ENCODE measurements around the gene DTX3. TPM values are rescaled to one million over a fixed set of nuclear protein-coding genes. Genes with fewer than 3 reads are reported as not detected.

The DTX3 gene
- total RNA-seq, 1 experiment from 2014 or later = 0.37 TPM

DNA sequence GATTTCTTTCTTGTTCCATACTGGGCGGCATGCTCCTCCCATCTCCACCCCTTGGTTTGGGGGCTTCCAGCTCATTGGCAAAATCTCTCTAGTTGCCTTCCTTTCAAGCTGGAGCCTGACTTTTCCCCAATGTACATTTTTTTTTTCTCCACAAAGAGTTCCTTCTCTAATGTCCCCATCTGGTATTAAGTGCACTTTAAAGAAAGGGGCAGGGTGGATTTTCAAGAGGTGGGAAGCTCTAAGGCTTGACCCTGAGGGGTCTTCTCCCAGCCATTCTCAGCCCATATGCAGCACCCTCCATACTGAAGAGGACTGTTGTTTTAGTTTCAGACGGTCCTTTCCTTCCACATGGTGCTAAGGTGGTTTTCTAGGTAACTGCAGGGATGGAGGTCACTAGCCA is 19.5 kb upstream of the DTX3 start:
- Histone ChIP-seq H3K27ac (ENCODE audit: low read depth, low read length) (no peak overlapping the region), H4K20me1 (ENCODE audit: insufficient read depth) (no peaks in the 10 kb centered on the region), H3K4me2 (ENCODE audit: low read length) (no peak overlapping the region), H3K4me1 (ENCODE audit: control insufficient read depth in 1 of 2, insufficient read depth in 2 of 2, low read length in 2 of 2) (peaks cover 0 to under 1% of the 10 kb centered on the region in 2 experiments; a peak in 3 of 4 replicates), H3K4me3 (replicated peaks in 1 of 2; ENCODE audit: low read depth in 1 of 2, low read length in 2 of 2) (no peak overlapping the region), H3K9me2 (ENCODE audit: insufficient read depth) (no peaks in the 10 kb centered on the region), H3K27me3 (ENCODE audit: insufficient read depth, low read length) (no peaks in the 10 kb centered on the region), H3K9ac (ENCODE audit: low read length) (no peak overlapping the region), H2AFZ (ENCODE audit: low read depth, low read length, poor library complexity, severe bottlenecking) (no peak overlapping the region), H3K79me2 (ENCODE audit: insufficient read depth, low read length) (no peaks in the 10 kb centered on the region), H3K36me3 (ENCODE audit: control insufficient read depth in 1 of 2, insufficient read depth in 2 of 2, low read length in 2 of 2) (peaks cover 0 to 5% of the 10 kb centered on the region in 2 experiments; a peak in 1 of 4 replicates), H3K9me3 (ENCODE audit: control insufficient read depth in 1 of 2, insufficient read depth in 1 of 2, low read depth in 1 of 2, low read length in 2 of 2) (no peaks in the 10 kb centered on the region)
- no peak for DNase-seq (ENCODE audit: low read depth, low spot score)
- TF ChIP-seq ELF1 (IDR thresholded peaks at IDR 0.05; ENCODE audit: borderline replicate concordance, low read depth) = no peak
- TF ChIP-seq CBX3 (IDR thresholded peaks at IDR 0.05; ENCODE audit: low read depth) = no peak
- no peak for TF ChIP-seq ZNF274 (IDR thresholded peaks at IDR 0.05; ENCODE audit: low read depth, low read length)
- no peak for TF ChIP-seq POLR2AphosphoS5 (IDR thresholded peaks at IDR 0.05; ENCODE audit: low read depth, low read length)
- TF ChIP-seq SP1 (IDR thresholded peaks at IDR 0.05; ENCODE audit: low read depth) = no peak
- no TSS peak for BruUV-seq (replicated peaks)
- ChIA-PET RAD21 (ENCODE audit: low non-redundant PET in 1 of 2, low total read pairs in 2 of 2, uncharacterized antibody in 2 of 2, unreplicated experiment in 2 of 2) (no interaction called here), CTCF (interaction anchor here (0.7 to 1.2 kb wide), 3 partner anchors 44 to 108 kb away, joined by 3 read pairs; no protein-coding TSS in a partner anchor), POLR2A (no interaction called here)
- intact Hi-C loops (cut with micrococcal nuclease) = no loop called here
- ATAC-seq = no peak

DNA sequence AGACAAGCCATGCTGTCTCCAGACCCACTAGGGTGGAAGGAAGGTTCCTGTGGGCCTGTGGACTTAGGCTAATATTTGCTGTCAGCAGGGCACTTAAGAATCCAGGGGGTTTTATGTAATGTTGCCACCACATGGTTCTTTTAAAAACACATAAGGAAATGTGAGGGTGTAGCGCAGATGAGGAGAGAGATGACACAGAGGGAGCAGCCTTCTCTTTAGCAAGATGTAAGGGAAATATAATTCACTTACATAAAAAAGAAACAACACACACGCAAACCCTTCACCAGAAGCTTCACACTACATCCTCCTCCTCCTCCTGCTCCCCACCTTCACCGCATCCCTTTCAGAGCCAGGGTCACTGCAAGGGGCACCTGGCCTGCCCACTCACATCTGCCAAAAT is 18.5 kb upstream of the DTX3 start:
- RAD21 ChIA-PET (ENCODE audit: low non-redundant PET in 1 of 2, low total read pairs in 2 of 2, uncharacterized antibody in 2 of 2, unreplicated experiment in 2 of 2) = no interaction called here
- H3K9me3 ChIP-seq (ENCODE audit: control insufficient read depth in 1 of 2, insufficient read depth in 1 of 2, low read depth in 1 of 2, low read length in 2 of 2) = no peaks in the 10 kb centered on the region

More for the DNA sequence above, 18.5 kb upstream of the DTX3 start:
- no peak overlapping the region for H3K4me3 ChIP-seq (replicated peaks in 1 of 2; ENCODE audit: low read depth in 1 of 2, low read length in 2 of 2)
- TF ChIP-seq FOSL1 (IDR thresholded peaks at IDR 0.05; ENCODE audit: low read depth) (no peak), CTCF (IDR thresholded peaks at IDR 0.05 in 2 of 3, conservative IDR thresholded peaks at IDR 0.05 in 1 of 3; ENCODE audit: borderline replicate concordance in 1 of 3, insufficient read depth in 1 of 3, low read depth in 2 of 3, low read length in 2 of 3) (no peak), CEBPB (IDR thresholded peaks at IDR 0.05; ENCODE audit: low read depth) (no peak), POLR2A (IDR thresholded peaks at IDR 0.05; ENCODE audit: borderline replicate concordance, extremely low read depth, insufficient read depth, insufficient read length) (no peak), EZH2phosphoT487 (IDR thresholded peaks at IDR 0.05; ENCODE audit: borderline replicate concordance) (no peak), YY1 (IDR thresholded peaks at IDR 0.05; ENCODE audit: extremely low read depth, insufficient replicate concordance, low read depth, low read length) (no peak), CBX3 (IDR thresholded peaks at IDR 0.05; ENCODE audit: low read depth) (no peak), ZFX (IDR thresholded peaks at IDR 0.05) (no peak), EGR1 (IDR thresholded peaks at IDR 0.05; ENCODE audit: low read depth) (no peak), SIN3A (IDR thresholded peaks at IDR 0.05; ENCODE audit: low read depth) (no peak)
- ChIA-PET POLR2A (no interaction called here), CTCF (no interaction called here)
- H3K4me2 ChIP-seq (ENCODE audit: low read length) = no peak overlapping the region
- ATAC-seq (no peak), DNase-seq (ENCODE audit: low read depth, low spot score) (no peak)
- no peak overlapping the region for H3K27ac ChIP-seq (ENCODE audit: low read depth, low read length)
- no peaks in the 10 kb centered on the region for H4K20me1 ChIP-seq (ENCODE audit: insufficient read depth)
- H3K79me2 ChIP-seq (ENCODE audit: insufficient read depth, low read length) = no peaks in the 10 kb centered on the region
- no peak overlapping the region for H3K9ac ChIP-seq (ENCODE audit: low read length)
- no peaks in the 10 kb centered on the region for H3K9me2 ChIP-seq (ENCODE audit: insufficient read depth)
- no peaks in the 10 kb centered on the region for H3K27me3 ChIP-seq (ENCODE audit: insufficient read depth, low read length)
- no peak overlapping the region for H2AFZ ChIP-seq (ENCODE audit: low read depth, low read length, poor library complexity, severe bottlenecking)
- intact Hi-C loops (cut with micrococcal nuclease) = no loop called here
- no TSS peak for BruUV-seq (replicated peaks)
- no peaks in the 10 kb centered on the region; a peak in 1 of 4 replicates for H3K36me3 ChIP-seq (ENCODE audit: control insufficient read depth in 1 of 2, insufficient read depth in 2 of 2, low read length in 2 of 2)
- H3K4me1 ChIP-seq (ENCODE audit: control insufficient read depth in 1 of 2, insufficient read depth in 2 of 2, low read length in 2 of 2) = peaks cover 3 to 8% of the 10 kb centered on the region in 2 experiments; a peak in 3 of 4 replicates

Measured in HCT116 (cell line).